IMR-90 (cell line): ENCODE data around the gene COQ8A. TPM values are rescaled to one million over a fixed set of nuclear protein-coding genes. Genes with fewer than 3 reads are reported as not detected.
A peak's percentile ranks its signal among the peaks of the same experiment; 100 is the strongest.

Experiments
- ATAC-seq: fragments of 200-7000 bp; cut with Tn5 transposase; 2 replicates; pipeline ENCODE4 v1.9.1; 2020; ENCODE audit warnings: low read depth, mild to moderate bottlenecking, moderate library complexity
- BruUV-seq: library from RNA; stranded (reverse); fragments of 400-500 nt; replicated peaks from 2 replicates; lab custom pipeline; 2021; lab: Mats Ljungman, UMichigan
- CTCF ChIA-PET: fragments of 300-600 bp; formaldehyde crosslinking; extraction: SDS; loops from one replicate; lab custom pipeline; 2021; ENCODE audit warnings: antibody characterized with exemption; lab: Yijun Ruan, JAX
- POLR2A ChIA-PET: fragments of 300-600 bp; sonication (Branson Sonifier 250); formaldehyde crosslinking; loops from one replicate; lab custom pipeline; 2022; ENCODE audit warnings: antibody characterized with exemption; ENCODE audit not compliant: unreplicated experiment; lab: Charles Lee
- DNase-seq: peaks from one replicate; pipeline ENCODE4 v3.0.0; 2013
- H2AFZ ChIP-seq: replicated peaks from 2 replicates; pipeline ENCODE3; 2013; ENCODE audit warnings: low read length, mild to moderate bottlenecking; ENCODE audit not compliant: poor library complexity
- H2AK5ac ChIP-seq: 2 replicates; pipeline ENCODE4 v1.6.1; 2013; ENCODE audit warnings: low read depth, low read length, inconsistent platforms
- H2AK9ac ChIP-seq: replicated peaks from 2 replicates; pipeline ENCODE3; 2013; ENCODE audit warnings: mild to moderate bottlenecking, low read depth, low read length, moderate library complexity; ENCODE audit not compliant: poor library complexity
- H2BK120ac ChIP-seq: 2 replicates; pipeline ENCODE4 v1.6.1; 2013; ENCODE audit warnings: low read depth, low read length, inconsistent platforms
- H2BK15ac ChIP-seq: 3 replicates; pipeline ENCODE4 v1.6.1; 2013; ENCODE audit warnings: low read depth, low read length, inconsistent platforms
- H2BK20ac ChIP-seq: 2 replicates; pipeline ENCODE4 v1.6.1; 2013; ENCODE audit warnings: low read depth, mild to moderate bottlenecking, inconsistent platforms, low read length, moderate library complexity
- H2BK5ac ChIP-seq: 2 replicates; pipeline ENCODE4 v1.6.1; 2013; ENCODE audit warnings: mild to moderate bottlenecking, low read depth, low read length, inconsistent platforms; ENCODE audit not compliant: poor library complexity, severe bottlenecking
- H3K14ac ChIP-seq: replicated peaks from 2 replicates; pipeline ENCODE4 v1.6.1; 2013; ENCODE audit warnings: low read depth, low read length, inconsistent platforms
- H3K18ac ChIP-seq: 2 replicates; pipeline ENCODE4 v1.6.1; 2013; ENCODE audit warnings: low read depth, low read length, control low read depth
- H3K23ac ChIP-seq: 2 replicates; pipeline ENCODE4 v1.6.1; 2013; ENCODE audit warnings: low read depth, low read length, inconsistent platforms
- H3K27ac ChIP-seq: 2 replicates; pipeline ENCODE4 v1.5.1; 2013; ENCODE audit warnings: mild to moderate bottlenecking, control low read depth, low read length; ENCODE audit not compliant: insufficient read depth
- H3K27me3 ChIP-seq: 2 replicates; pipeline ENCODE4 v1.6.1; 2013; ENCODE audit warnings: low read length; ENCODE audit not compliant: control insufficient read depth, insufficient read depth
- H3K36me3 ChIP-seq: 2 replicates; pipeline ENCODE4 v1.6.1; 2013; ENCODE audit warnings: low read length, mixed read lengths; ENCODE audit not compliant: control insufficient read depth, insufficient read depth
- H3K4ac ChIP-seq: 2 replicates; pipeline ENCODE4 v1.6.1; 2013; ENCODE audit warnings: low read depth, low read length, inconsistent platforms
- H3K4me1 ChIP-seq: 2 replicates; pipeline ENCODE4 v1.6.1; 2013; ENCODE audit warnings: low read length, mixed read lengths; ENCODE audit not compliant: control insufficient read depth, insufficient read depth
- H3K4me2 ChIP-seq: 2 replicates; pipeline ENCODE4 v1.6.1; 2013; ENCODE audit warnings: low read depth, mild to moderate bottlenecking, control low read depth, low read length, moderate library complexity
- H3K4me3 ChIP-seq: 2 replicates; pipeline ENCODE4 v1.5.1; 2013; ENCODE audit warnings: low read depth, mild to moderate bottlenecking, control low read depth, low read length, moderate library complexity; ENCODE audit not compliant: insufficient read depth
- H3K56ac ChIP-seq: 2 replicates; pipeline ENCODE4 v1.6.1; 2013; ENCODE audit warnings: low read length, inconsistent platforms; ENCODE audit not compliant: insufficient read depth; ENCODE audit errors: extremely low read depth
- H3K79me1 ChIP-seq, 2 experiments: 2 replicates each; pipeline ENCODE4 v1.6.1; 2013; ENCODE audit warnings: low read length in 2 of 2, inconsistent platforms in 1 of 2, low read depth in 1 of 2
- H3K9ac ChIP-seq: 2 replicates; pipeline ENCODE4 v1.6.1; 2013; ENCODE audit warnings: low read depth, low read length, control low read depth
- H3K9me1 ChIP-seq: 2 replicates; pipeline ENCODE4 v1.6.1; 2013; ENCODE audit warnings: low read length, inconsistent platforms; ENCODE audit not compliant: insufficient read depth
- H3K9me3 ChIP-seq: 2 replicates; pipeline ENCODE4 v1.6.1; 2013; ENCODE audit warnings: low read length; ENCODE audit not compliant: control insufficient read depth, insufficient read depth
- H4K20me1 ChIP-seq: 2 replicates; pipeline ENCODE4 v1.6.1; 2013; ENCODE audit warnings: low read length, inconsistent platforms; ENCODE audit not compliant: insufficient read depth
- H4K5ac ChIP-seq: 2 replicates; pipeline ENCODE4 v1.6.1; 2013; ENCODE audit warnings: mild to moderate bottlenecking, low read depth, low read length, control low read depth
- H4K8ac ChIP-seq, 2 experiments: 2 replicates each; pipeline ENCODE4 v1.6.1; 2013; ENCODE audit warnings: low read depth in 2 of 2, low read length in 2 of 2, control low read depth in 1 of 2, inconsistent platforms in 1 of 2
- H4K91ac ChIP-seq: 2 replicates; pipeline ENCODE4 v1.6.1; 2013; ENCODE audit warnings: low read depth, low read length, inconsistent platforms; ENCODE audit not compliant: insufficient read depth
- CEBPB ChIP-seq: IDR thresholded peaks from 2 replicates; pipeline ENCODE4 v1.6.1; 2012; ENCODE audit warnings: low read depth, low read length, improper control_type of control experiment
- FOS ChIP-seq: fragments of 150-350 bp; IDR thresholded peaks from 2 replicates; pipeline ENCODE4 v1.6.1; 2016; ENCODE audit warnings: low read depth, low read length
- NFE2L2 ChIP-seq: fragments of 150-350 bp; IDR thresholded peaks from 2 replicates; pipeline ENCODE4 v1.6.1; 2016; ENCODE audit warnings: low read depth, mild to moderate bottlenecking, low read length
- WGBS, 2 experiments: methylation state at CpG; one replicate each; pipeline versions ENCODE4 v1.1.5 to v1.1.7; 2013; ENCODE audit warnings: missing lambda C conversion rate in 2 of 2; ENCODE audit not compliant: insufficient read length in 1 of 2; ENCODE audit errors: extremely low coverage in 2 of 2; 5-methylcytosine and 5-hydroxymethylcytosine counted together
- dilution Hi-C: fragments of 300-500 bp; cut with HindIII; formaldehyde crosslinking; loops from one replicate; pipeline ENCODE4 v1.14.3; 2018; ENCODE audit warnings: low sequenced_read_pairs; ENCODE audit not compliant: unreplicated experiment
- in situ Hi-C: fragments of 300-500 bp; cut with MboI; formaldehyde crosslinking; loops from 3 replicates; pipeline ENCODE4 v1.14.3; 2019; ENCODE audit warnings: low sequenced_read_pairs, inconsistent platforms, mixed read lengths
- intact Hi-C: fragments of 100-400 bp; cut with micrococcal nuclease; formaldehyde crosslinking; loops from 2 replicates; pipeline ENCODE4 v1.10.0; 2022
- polyA plus RNA-seq, 3 experiments: library from polyadenylated mRNA; depleted of rRNA; stranded (reverse); fragments of >200 nt; gene quantifications; 2 replicates each; pipeline ENCODE4 v1.2.3, GENCODE V29; 2012; ENCODE audit warnings: low replicate concordance in 1 of 3
- total RNA-seq: library from RNA; depleted of rRNA; stranded (reverse); fragments of >200 nt; gene quantifications from 2 replicates; pipeline ENCODE4 v1.2.3, GENCODE V29; 2012
- TF ChIP-seq, protein P1 (sequence below): fragments of 150-350 bp; IDR thresholded peaks from 2 replicates; pipeline ENCODE4 v1.6.1; 2016; ENCODE audit warnings: low read depth, mild to moderate bottlenecking, low read length, moderate library complexity, borderline replicate concordance

Gene COQ8A
- total and polyA plus RNA-seq, 2 of the 4 experiments (the other 2 are of a cell fraction), result 3.8 to 6.1 TPM

DNA sequence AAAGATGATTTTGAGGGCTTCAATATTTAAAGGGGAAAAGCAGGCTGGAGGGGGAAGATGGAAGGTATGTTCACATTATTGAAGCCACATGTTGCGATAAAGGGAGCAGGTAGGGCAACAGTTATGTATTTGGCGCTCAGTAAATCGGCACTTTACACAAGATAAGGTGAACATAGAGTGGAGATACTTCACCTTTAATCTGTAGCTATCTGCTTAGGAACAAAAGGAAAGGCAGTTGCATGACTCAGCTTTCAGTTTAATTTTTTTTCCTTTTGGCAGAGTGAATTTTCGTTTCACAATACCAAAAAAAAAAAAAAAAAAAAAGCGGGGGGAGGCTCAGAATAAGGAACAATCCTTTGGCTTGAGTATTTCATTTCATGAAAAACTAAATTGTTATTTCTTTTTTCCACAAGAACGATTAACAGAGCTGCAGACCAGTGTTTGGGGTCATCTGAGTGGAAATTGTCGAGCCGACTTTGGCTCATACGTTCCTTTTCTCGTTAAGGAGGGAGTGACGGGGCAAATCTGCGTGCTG lies 1.1 kb upstream of the COQ8A start:
- no TSS peak for BruUV-seq
- WGBS, 2 experiments, result no CpG with 5 or more reads among the region's 12 CpGs
- dilution Hi-C loops (no loop called here), intact Hi-C loops (no loop called here), in situ Hi-C loops (no loop called here)
- H3K4me2 ChIP-seq, result peak overlapping the region; percentile 86
- peak overlapping the region; percentile 91 for H3K14ac ChIP-seq
- H3K18ac ChIP-seq, result peak overlapping the region; percentile 94
- peak overlapping the region; percentile 87 for H2AK5ac ChIP-seq
- H4K8ac ChIP-seq, result peak overlapping the region; percentile 91 to 96
- H3K4ac ChIP-seq, result peak overlapping the region; percentile 98
- H3K4me3 ChIP-seq, result peak overlapping the region; percentile 45
- TF ChIP-seq, protein P1, sequence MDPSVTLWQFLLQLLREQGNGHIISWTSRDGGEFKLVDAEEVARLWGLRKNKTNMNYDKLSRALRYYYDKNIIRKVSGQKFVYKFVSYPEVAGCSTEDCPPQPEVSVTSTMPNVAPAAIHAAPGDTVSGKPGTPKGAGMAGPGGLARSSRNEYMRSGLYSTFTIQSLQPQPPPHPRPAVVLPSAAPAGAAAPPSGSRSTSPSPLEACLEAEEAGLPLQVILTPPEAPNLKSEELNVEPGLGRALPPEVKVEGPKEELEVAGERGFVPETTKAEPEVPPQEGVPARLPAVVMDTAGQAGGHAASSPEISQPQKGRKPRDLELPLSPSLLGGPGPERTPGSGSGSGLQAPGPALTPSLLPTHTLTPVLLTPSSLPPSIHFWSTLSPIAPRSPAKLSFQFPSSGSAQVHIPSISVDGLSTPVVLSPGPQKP, result no peak
- TF ChIP-seq CEBPB (peak; percentile 81), FOS (peak; percentile 42; the same call in 1 of the 2 replicates), NFE2L2 (peak; percentile 71)
- no peaks in the 10 kb centered on the region for H4K20me1 ChIP-seq
- peak overlapping the region; percentile 97 for H4K5ac ChIP-seq
- ATAC-seq (no peak), DNase-seq (peak; percentile 55)
- H4K91ac ChIP-seq, result peak overlapping the region; percentile 90
- peaks cover 3% of the 10 kb centered on the region for H3K4me1 ChIP-seq
- peak overlapping the region; percentile 86; the same call in 1 of the 2 replicates for H2BK20ac ChIP-seq
- peak overlapping the region; percentile 94 for H3K23ac ChIP-seq
- peak overlapping the region; percentile 79 for H3K56ac ChIP-seq
- peak overlapping the region; percentile 96 for H2AK9ac ChIP-seq
- no peaks in the 10 kb centered on the region for H3K27me3 ChIP-seq
- CTCF ChIA-PET, result interaction anchor here (0.6 to 0.7 kb wide), 2 partner anchors 21 to 289 kb away, joined by 3 to 4 read pairs; no protein-coding TSS in a partner anchor
- peak overlapping the region; percentile 88 for H3K27ac ChIP-seq
- peak overlapping the region; percentile 100 for H2AFZ ChIP-seq
- peaks cover 8% of the 10 kb centered on the region; the same call in 1 of the 2 replicates for H3K9me1 ChIP-seq
- H3K36me3 ChIP-seq, result no peaks in the 10 kb centered on the region
- POLR2A ChIA-PET, result interaction anchor here (0.6 to 0.7 kb wide), 5 partner anchors 8 to 419 kb away, joined by 3 to 8 read pairs (median 3); no protein-coding TSS in a partner anchor
- peak overlapping the region; percentile 87 for H2BK120ac ChIP-seq
- H2BK15ac ChIP-seq, result peak overlapping the region; percentile 98; the same call in 2 of the 3 replicates
- peak overlapping the region; percentile 84 for H2BK5ac ChIP-seq
- H3K9me3 ChIP-seq, result no peaks in the 10 kb centered on the region
- H3K79me1 ChIP-seq, result no peaks in the 10 kb centered on the region; a peak in 1 of 4 replicates
- peak overlapping the region; percentile 74 for H3K9ac ChIP-seq
